HepG2 (cell line): ENCODE data around the gene DNAJC5. TPM values are rescaled to one million over a fixed set of nuclear protein-coding genes. Genes with fewer than 3 reads are reported as not detected.

ENCODE experiments used
- HNF4A ChIP-seq: sonication (generic); formaldehyde crosslinking; IDR thresholded peaks from 2 replicates; pipeline ENCODE4 v1.4.0; 2020; ENCODE audit warnings: missing genetic modification reagents
- HNF4G ChIP-seq, 2 experiments: sonication (generic) in 1 of 2; formaldehyde crosslinking in 1 of 2; IDR thresholded peaks; 2 replicates each; pipeline versions ENCODE4 v1.4.0 to v1.6.1; 2011 to 2020; ENCODE audit warnings: borderline replicate concordance in 2 of 2, low read depth in 2 of 2, mild to moderate bottlenecking in 2 of 2, low read length in 1 of 2, missing genetic modification reagents in 1 of 2, moderate library complexity in 1 of 2
- HOXA3 ChIP-seq: sonication (generic); formaldehyde crosslinking; IDR thresholded peaks from 2 replicates; pipeline ENCODE4 v1.5.0; 2020; ENCODE audit warnings: missing genetic modification reagents
- MAFG ChIP-seq: sonication (generic); formaldehyde crosslinking; IDR thresholded peaks from 2 replicates; pipeline ENCODE4 v1.5.1; 2020; ENCODE audit warnings: mild to moderate bottlenecking, missing genetic modification reagents
- MIER3 ChIP-seq: IDR thresholded peaks from 2 replicates; pipeline ENCODE4 v1.6.1; 2016; ENCODE audit warnings: missing compliant biosample characterization, borderline replicate concordance
- MXI1 ChIP-seq: IDR thresholded peaks from 3 replicates; pipeline ENCODE4 v1.6.1; 2012; ENCODE audit warnings: low read depth, low read length, inconsistent platforms, borderline replicate concordance
- NFE2L2 ChIP-seq: fragments of 150-350 bp; IDR thresholded peaks from 2 replicates; pipeline ENCODE4 v1.6.1; 2014; ENCODE audit warnings: low read length
- NR1H2 ChIP-seq: sonication (generic); formaldehyde crosslinking; IDR thresholded peaks from 2 replicates; pipeline ENCODE4 v1.8.1; 2022; ENCODE audit warnings: low read depth, missing genetic modification reagents, borderline replicate concordance
- NR2F2 ChIP-seq: IDR thresholded peaks from 2 replicates; pipeline ENCODE4 v1.6.1; 2012; ENCODE audit warnings: low read depth, inconsistent platforms, borderline replicate concordance
- PLRG1 ChIP-seq: fragments of 450-650 bp; conservative IDR thresholded peaks from 2 replicates; pipeline ENCODE4 v1.6.1; 2016
- TBX2 ChIP-seq: sonication (generic); formaldehyde crosslinking; IDR thresholded peaks from 2 replicates; pipeline ENCODE4 v1.5.0; 2020; ENCODE audit warnings: missing genetic modification reagents, mild to moderate bottlenecking, borderline replicate concordance
- TEAD2 ChIP-seq: sonication (generic); formaldehyde crosslinking; IDR thresholded peaks from 2 replicates; pipeline ENCODE4 v1.9.0; 2021; ENCODE audit warnings: missing genetic modification reagents
- ZBTB38 ChIP-seq: sonication (generic); formaldehyde crosslinking; IDR thresholded peaks from 2 replicates; pipeline ENCODE4 v1.5.1; 2020; ENCODE audit warnings: mild to moderate bottlenecking, missing genetic modification reagents
- ZNF143 ChIP-seq: sonication (generic); formaldehyde crosslinking; IDR thresholded peaks from 2 replicates; pipeline ENCODE4 v1.4.0; 2020; ENCODE audit warnings: missing genetic modification reagents
- ZNF224 ChIP-seq: sonication (generic); formaldehyde crosslinking; IDR thresholded peaks from 2 replicates; pipeline ENCODE4 v1.5.0; 2020; ENCODE audit warnings: mild to moderate bottlenecking, missing genetic modification reagents
- ZNF296 ChIP-seq: sonication (generic); formaldehyde crosslinking; conservative IDR thresholded peaks from 2 replicates; pipeline ENCODE4 v1.5.0; 2020; ENCODE audit warnings: mild to moderate bottlenecking, missing genetic modification reagents
- ZNF430 ChIP-seq: sonication (generic); formaldehyde crosslinking; IDR thresholded peaks from 2 replicates; pipeline ENCODE4 v1.9.0; 2021; ENCODE audit warnings: mild to moderate bottlenecking, missing genetic modification reagents
- ZNF484 ChIP-seq: sonication (generic); formaldehyde crosslinking; IDR thresholded peaks from 2 replicates; pipeline ENCODE4 v1.5.1; 2020; ENCODE audit warnings: mild to moderate bottlenecking, low read depth, missing genetic modification reagents, borderline replicate concordance
- ZNF564 ChIP-seq: sonication (generic); formaldehyde crosslinking; IDR thresholded peaks from 2 replicates; pipeline ENCODE4 v1.8.1; 2023; ENCODE audit warnings: mild to moderate bottlenecking, missing genetic modification reagents
- ZNF75D ChIP-seq: sonication (generic); formaldehyde crosslinking; IDR thresholded peaks from 2 replicates; pipeline ENCODE4 v1.8.1; 2023; ENCODE audit warnings: missing genetic modification reagents, mild to moderate bottlenecking, borderline replicate concordance
- ZNF761 ChIP-seq: sonication (generic); formaldehyde crosslinking; conservative IDR thresholded peaks from 2 replicates; pipeline ENCODE4 v1.4.0; 2020; ENCODE audit warnings: mild to moderate bottlenecking, missing genetic modification reagents
- ZNF83 ChIP-seq: sonication (generic); formaldehyde crosslinking; IDR thresholded peaks from 2 replicates; pipeline ENCODE4 v1.4.0; 2020; ENCODE audit warnings: missing genetic modification reagents, mild to moderate bottlenecking, borderline replicate concordance
- polyA plus RNA-seq, 8 experiments: library from polyadenylated mRNA; depleted of rRNA in 3 of 8; stranded (reverse) in 7 of 8; unstranded in 1 of 8; fragments of >200 nt; fragmentation: Illumina TruSeq in 4 of 8; extraction: Trizol in 4 of 8; gene quantifications; 2 replicates each; pipeline versions ENCODE4 v1.2.1 to v1.2.3, GENCODE V29; 2011 to 2016; ENCODE audit warnings: low read depth in 4 of 8, missing spikeins in 1 of 8, mixed read lengths in 1 of 8; ENCODE audit not compliant: insufficient read depth in 1 of 8
- total RNA-seq, 5 experiments: library from RNA; depleted of rRNA; stranded (reverse); fragments of >200 nt; fragmentation: Illumina TruSeq; extraction: Trizol; gene quantifications; 2 replicates each; pipeline ENCODE4 v1.2.3, GENCODE V29; 2016; ENCODE audit warnings: low read depth in 1 of 5
- TF ChIP-seq, protein P1 (sequence below): sonication (generic); formaldehyde crosslinking; IDR thresholded peaks from 2 replicates; pipeline ENCODE4 v1.4.0; 2020; ENCODE audit warnings: missing genetic modification reagents, mild to moderate bottlenecking, borderline replicate concordance
- TF ChIP-seq, protein P2 (sequence below): sonication (generic); formaldehyde crosslinking; IDR thresholded peaks from 2 replicates; pipeline ENCODE4 v1.4.0; 2020; ENCODE audit warnings: missing genetic modification reagents
- TF ChIP-seq, protein P3 (sequence below): sonication (generic); formaldehyde crosslinking; IDR thresholded peaks from 2 replicates; pipeline ENCODE4 v1.4.0; 2020; ENCODE audit warnings: missing genetic modification reagents

Gene DNAJC5
- total and polyA plus RNA-seq, 2 of the 13 experiments (the other 11 are each of a cell fraction or from before 2014, with no cell fraction given), result 42.8 to 64.5 TPM

GRCh38 chr20:63968928-63969760 is 74.2 kb downstream of the DNAJC5 start (continued):
- TF ChIP-seq HOXA3 (peak; percentile 61; the same call in 1 of the 2 replicates), PLRG1 (no peak), ZNF75D (CRISPR knock-in tag) (no peak), HNF4G (IDR thresholded peaks at IDR 0.05; ENCODE audit: borderline replicate concordance, low read depth, low read length) (peak; percentile 93), HNF4G (CRISPR knock-in tag; IDR thresholded peaks at IDR 0.05; ENCODE audit: borderline replicate concordance, low read depth) (peak; percentile 95), NFE2L2 (no peak), MAFG (CRISPR knock-in tag) (no peak), HNF4A (CRISPR knock-in tag) (peak; percentile 96), ZBTB38 (CRISPR knock-in tag) (0 out of 2 replicates have a peak, but pooled peaks have one; percentile 32), ZNF484 (CRISPR knock-in tag) (no peak), ZNF296 (CRISPR knock-in tag) (peak; percentile 94), NR2F2 (peak; percentile 93), MXI1 (peak; percentile 71; the same call in 1 of the 3 replicates), ZNF143 (CRISPR knock-in tag) (peak; percentile 18; the same call in 1 of the 2 replicates), ZNF83 (CRISPR knock-in tag) (no peak), NR1H2 (CRISPR knock-in tag) (no peak), TEAD2 (CRISPR knock-in tag) (no peak), MIER3 (CRISPR knock-in tag) (peak; percentile 87; the same call in 1 of the 2 replicates), ZNF564 (0 out of 2 replicates have a peak, but pooled peaks have one; percentile 85), TBX2 (CRISPR knock-in tag) (peak; percentile 83), ZNF430 (CRISPR knock-in tag) (peak; percentile 92; the same call in 1 of the 2 replicates), ZNF224 (CRISPR knock-in tag) (no peak), ZNF761 (CRISPR knock-in tag) (peak; percentile 62; the same call in 1 of the 2 replicates)
- TF ChIP-seq, protein P1, sequence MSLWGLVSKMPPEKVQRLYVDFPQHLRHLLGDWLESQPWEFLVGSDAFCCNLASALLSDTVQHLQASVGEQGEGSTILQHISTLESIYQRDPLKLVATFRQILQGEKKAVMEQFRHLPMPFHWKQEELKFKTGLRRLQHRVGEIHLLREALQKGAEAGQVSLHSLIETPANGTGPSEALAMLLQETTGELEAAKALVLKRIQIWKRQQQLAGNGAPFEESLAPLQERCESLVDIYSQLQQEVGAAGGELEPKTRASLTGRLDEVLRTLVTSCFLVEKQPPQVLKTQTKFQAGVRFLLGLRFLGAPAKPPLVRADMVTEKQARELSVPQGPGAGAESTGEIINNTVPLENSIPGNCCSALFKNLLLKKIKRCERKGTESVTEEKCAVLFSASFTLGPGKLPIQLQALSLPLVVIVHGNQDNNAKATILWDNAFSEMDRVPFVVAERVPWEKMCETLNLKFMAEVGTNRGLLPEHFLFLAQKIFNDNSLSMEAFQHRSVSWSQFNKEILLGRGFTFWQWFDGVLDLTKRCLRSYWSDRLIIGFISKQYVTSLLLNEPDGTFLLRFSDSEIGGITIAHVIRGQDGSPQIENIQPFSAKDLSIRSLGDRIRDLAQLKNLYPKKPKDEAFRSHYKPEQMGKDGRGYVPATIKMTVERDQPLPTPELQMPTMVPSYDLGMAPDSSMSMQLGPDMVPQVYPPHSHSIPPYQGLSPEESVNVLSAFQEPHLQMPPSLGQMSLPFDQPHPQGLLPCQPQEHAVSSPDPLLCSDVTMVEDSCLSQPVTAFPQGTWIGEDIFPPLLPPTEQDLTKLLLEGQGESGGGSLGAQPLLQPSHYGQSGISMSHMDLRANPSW (CRISPR knock-in tag), result no peak
- TF ChIP-seq, protein P2, sequence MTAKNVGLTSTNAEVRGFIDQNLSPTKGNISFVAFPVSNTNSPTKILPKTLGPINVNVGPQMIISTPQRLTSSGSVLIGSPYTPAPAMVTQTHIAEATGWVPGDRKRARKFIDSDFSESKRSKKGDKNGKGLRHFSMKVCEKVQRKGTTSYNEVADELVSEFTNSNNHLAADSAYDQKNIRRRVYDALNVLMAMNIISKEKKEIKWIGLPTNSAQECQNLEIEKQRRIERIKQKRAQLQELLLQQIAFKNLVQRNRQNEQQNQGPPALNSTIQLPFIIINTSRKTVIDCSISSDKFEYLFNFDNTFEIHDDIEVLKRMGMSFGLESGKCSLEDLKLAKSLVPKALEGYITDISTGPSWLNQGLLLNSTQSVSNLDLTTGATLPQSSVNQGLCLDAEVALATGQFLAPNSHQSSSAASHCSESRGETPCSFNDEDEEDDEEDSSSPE (CRISPR knock-in tag), result no peak; the same call in 1 of the 2 replicates
- TF ChIP-seq, protein P3, sequence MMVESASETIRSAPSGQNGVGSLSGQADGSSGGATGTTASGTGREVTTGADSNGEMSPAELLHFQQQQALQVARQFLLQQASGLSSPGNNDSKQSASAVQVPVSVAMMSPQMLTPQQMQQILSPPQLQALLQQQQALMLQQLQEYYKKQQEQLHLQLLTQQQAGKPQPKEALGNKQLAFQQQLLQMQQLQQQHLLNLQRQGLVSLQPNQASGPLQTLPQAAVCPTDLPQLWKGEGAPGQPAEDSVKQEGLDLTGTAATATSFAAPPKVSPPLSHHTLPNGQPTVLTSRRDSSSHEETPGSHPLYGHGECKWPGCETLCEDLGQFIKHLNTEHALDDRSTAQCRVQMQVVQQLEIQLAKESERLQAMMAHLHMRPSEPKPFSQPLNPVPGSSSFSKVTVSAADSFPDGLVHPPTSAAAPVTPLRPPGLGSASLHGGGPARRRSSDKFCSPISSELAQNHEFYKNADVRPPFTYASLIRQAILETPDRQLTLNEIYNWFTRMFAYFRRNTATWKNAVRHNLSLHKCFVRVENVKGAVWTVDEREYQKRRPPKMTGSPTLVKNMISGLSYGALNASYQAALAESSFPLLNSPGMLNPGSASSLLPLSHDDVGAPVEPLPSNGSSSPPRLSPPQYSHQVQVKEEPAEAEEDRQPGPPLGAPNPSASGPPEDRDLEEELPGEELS (CRISPR knock-in tag), result peak; percentile 68
